ENCODE data around the gene TRIM27.

The TRIM27 gene

DNA sequence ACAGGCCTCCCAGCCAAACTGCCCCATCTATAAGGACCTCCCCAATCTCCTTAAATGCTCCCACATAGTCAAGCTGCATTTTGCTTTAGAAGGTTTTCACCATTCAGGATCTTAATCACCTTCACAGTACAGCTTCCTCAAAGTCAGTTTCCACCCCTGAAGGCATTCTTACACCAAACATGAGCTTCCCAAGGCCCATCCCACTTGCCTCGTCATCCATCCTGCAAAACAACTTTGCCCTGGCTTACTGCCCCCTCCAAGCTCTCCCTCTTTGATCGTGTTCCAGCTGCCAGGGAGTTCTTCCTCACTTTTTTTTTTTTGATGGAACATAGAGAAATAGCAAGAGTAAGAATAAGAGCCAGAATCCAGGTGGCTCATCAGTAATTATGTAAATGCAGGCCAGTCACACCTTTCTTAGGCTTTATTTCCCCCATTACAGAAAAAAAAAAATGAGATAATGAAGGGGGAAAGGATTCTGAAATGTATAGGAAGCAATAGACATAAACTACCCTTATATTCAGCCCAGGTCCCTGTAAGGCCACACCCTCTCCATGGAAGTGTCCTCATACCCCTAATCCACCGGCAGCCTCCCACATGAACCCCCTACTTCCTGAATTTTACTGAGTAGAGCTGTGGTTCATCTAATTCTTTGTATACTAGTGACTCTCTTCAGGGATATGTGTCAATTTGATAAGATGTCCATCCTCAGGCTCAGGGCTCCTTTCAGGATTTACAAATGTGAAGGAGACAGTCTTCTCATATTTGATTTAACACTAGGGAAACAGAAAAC is 12.7 kb downstream of the TRIM27 start:
- Histone ChIP-seq H3K9me3 (ENCODE audit: control insufficient read depth, low read length) (no peaks in the 10 kb centered on the region), H3K9ac (ENCODE audit: low read length) (no peak overlapping the region), H3K4me3 (ENCODE audit: low read length) (no peak overlapping the region), H3K27me3 (replicated peaks; ENCODE audit: control insufficient read depth, insufficient read depth, low read length) (no peaks in the 10 kb centered on the region), H3K36me3 (ENCODE audit: control insufficient read depth, insufficient read depth, low read length, severe bottlenecking) (peaks cover 93% of the 10 kb centered on the region), H3K4me1 (ENCODE audit: control insufficient read depth, insufficient read depth, low read length) (peaks cover 4% of the 10 kb centered on the region)
- DNase-seq (ENCODE audit: low read depth): no peak

DNA sequence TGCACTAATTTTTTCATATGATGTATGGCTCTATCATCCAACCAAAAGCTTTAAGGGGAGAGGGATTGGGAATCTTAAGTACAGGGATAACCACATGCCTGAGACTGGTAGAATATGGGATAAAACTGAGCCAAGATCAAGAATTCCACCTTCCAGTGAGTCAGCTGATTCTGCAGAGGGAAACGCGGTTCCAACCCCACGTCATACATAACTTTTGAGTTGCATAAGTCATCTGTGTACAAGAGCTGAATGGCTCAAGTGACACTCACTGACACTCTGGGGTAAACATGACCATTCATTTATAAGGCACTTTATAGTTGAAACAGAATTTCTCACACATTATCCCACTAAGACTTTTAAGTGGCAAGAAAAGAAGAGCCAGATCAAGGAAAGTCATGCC is 16.4 kb downstream of the TRIM27 start:
- no peak overlapping the region for H3K9ac ChIP-seq (ENCODE audit: low read length)
- no peaks in the 10 kb centered on the region for H3K9me3 ChIP-seq (ENCODE audit: control insufficient read depth, low read length)
- H3K27me3 ChIP-seq (replicated peaks; ENCODE audit: control insufficient read depth, insufficient read depth, low read length): no peaks in the 10 kb centered on the region
- peak; percentile 73 for DNase-seq (ENCODE audit: low read depth)
- H3K4me3 ChIP-seq (ENCODE audit: low read length): no peak overlapping the region
- H3K4me1 ChIP-seq (ENCODE audit: control insufficient read depth, insufficient read depth, low read length): peaks cover 4% of the 10 kb centered on the region
- peaks cover 97% of the 10 kb centered on the region for H3K36me3 ChIP-seq (ENCODE audit: control insufficient read depth, insufficient read depth, low read length, severe bottlenecking)

DNA sequence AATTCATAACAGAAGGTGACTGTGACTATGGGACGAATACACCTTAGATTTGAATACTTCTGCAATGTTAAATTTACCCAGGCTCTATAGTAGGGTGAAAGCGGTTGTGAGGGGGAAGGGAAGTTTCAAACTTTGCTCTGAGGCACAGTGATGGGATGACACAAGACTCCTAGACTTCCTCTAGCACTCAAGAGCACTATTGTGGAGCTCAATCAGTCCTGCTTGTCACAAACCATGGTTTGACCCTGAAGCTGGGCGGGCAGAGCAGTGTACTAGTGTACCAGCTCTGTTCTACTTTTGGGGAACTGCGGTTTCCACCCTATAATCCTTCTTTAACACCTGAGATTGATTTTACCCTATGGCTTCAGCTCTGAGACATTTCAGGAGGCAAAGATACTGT is 17.1 kb downstream of the TRIM27 start:
- Histone ChIP-seq H3K4me1 (ENCODE audit: control insufficient read depth, insufficient read depth, low read length) (peaks cover 4% of the 10 kb centered on the region), H3K4me3 (ENCODE audit: low read length) (no peak overlapping the region), H3K36me3 (ENCODE audit: control insufficient read depth, insufficient read depth, low read length, severe bottlenecking) (peaks cover 97% of the 10 kb centered on the region), H3K27me3 (replicated peaks; ENCODE audit: control insufficient read depth, insufficient read depth, low read length) (no peaks in the 10 kb centered on the region), H3K9ac (ENCODE audit: low read length) (no peak overlapping the region), H3K9me3 (ENCODE audit: control insufficient read depth, low read length) (no peaks in the 10 kb centered on the region)
- DNase-seq (ENCODE audit: low read depth): no peak

DNA sequence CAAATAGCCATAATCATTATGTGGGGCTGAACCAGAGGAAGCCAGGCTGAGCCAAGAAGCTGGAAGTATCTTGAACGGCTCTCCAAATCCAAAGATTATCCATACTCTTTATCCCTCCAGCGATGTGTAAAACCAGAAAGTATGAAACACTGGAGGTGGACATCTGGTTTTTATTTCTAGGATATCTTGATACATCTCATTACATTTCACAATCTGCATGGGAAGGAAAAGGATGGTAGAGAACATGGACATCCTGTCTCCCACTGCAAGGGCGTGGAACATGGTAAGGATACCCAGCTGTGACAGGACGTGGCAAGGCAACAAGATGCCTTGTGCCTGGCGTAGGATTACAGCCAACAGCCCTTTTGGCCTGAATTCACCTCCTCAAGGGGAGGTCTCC is 20.1 kb downstream of the TRIM27 start:
- peak; percentile 56 for DNase-seq (ENCODE audit: low read depth)
- peaks cover 4% of the 10 kb centered on the region for H3K4me1 ChIP-seq (ENCODE audit: control insufficient read depth, insufficient read depth, low read length)
- no peak overlapping the region for H3K4me3 ChIP-seq (ENCODE audit: low read length)
- peaks cover 90% of the 10 kb centered on the region for H3K36me3 ChIP-seq (ENCODE audit: control insufficient read depth, insufficient read depth, low read length, severe bottlenecking)
- H3K9ac ChIP-seq (ENCODE audit: low read length): no peak overlapping the region
- H3K9me3 ChIP-seq (ENCODE audit: control insufficient read depth, low read length): no peaks in the 10 kb centered on the region
- H3K27me3 ChIP-seq (replicated peaks; ENCODE audit: control insufficient read depth, insufficient read depth, low read length): no peaks in the 10 kb centered on the region

DNA sequence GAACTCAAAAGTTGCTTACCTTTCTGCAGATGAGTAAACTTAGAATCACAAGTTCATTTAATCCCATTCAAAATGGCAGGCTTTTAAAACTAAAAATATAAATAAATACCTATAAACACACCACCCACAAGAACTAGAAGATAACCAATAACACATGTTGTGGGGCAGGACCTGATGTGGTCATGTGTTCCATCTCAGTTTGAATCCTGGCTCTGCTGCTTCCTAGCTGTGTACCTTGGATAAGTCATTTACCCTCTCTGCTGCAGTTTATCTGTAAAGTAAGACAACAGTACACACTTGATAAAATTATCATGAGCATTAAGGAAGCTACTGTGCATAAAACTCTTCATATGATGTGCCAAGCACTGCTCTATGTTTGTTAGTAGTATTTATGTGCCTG is 22.0 kb downstream of the TRIM27 start:
- Histone ChIP-seq H3K9ac (ENCODE audit: low read length) (no peak overlapping the region), H3K4me3 (ENCODE audit: low read length) (no peak overlapping the region), H3K27me3 (replicated peaks; ENCODE audit: control insufficient read depth, insufficient read depth, low read length) (no peaks in the 10 kb centered on the region), H3K36me3 (ENCODE audit: control insufficient read depth, insufficient read depth, low read length, severe bottlenecking) (peaks cover 72% of the 10 kb centered on the region), H3K4me1 (ENCODE audit: control insufficient read depth, insufficient read depth, low read length) (peaks cover 8% of the 10 kb centered on the region), H3K9me3 (ENCODE audit: control insufficient read depth, low read length) (no peaks in the 10 kb centered on the region)
- no peak for DNase-seq (ENCODE audit: low read depth)

DNA sequence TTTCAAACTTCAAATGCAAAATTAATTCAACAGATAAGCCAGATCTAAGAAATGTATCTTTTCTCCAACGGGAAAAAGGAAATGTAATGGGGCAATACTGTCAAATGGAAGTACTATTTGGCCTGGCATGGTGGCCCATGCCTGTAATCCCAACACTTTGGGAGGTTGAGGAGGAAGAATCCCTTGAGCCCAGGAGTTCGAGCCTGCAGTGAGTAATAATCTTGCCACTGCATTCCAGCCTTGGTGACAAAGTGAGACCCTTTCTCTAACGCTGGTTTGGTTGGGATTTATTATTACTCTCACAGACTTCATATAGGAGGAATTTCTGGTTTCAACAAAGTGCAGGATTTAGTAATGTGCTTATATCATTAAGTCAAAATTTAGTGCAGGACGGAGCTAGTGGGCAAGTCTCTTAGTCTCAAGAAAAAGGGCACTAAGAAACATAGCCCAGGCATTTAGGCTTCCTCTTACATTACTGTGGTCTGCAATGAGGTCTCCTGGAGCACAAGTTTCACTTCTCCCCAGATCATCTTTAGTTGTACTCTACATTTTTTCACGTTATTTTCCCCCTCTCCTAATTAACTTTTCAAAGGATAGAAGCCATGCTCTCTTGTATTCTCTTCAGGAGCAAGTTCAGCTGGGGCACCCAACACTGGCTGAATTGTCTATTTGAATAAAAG is 23.1 kb downstream of the TRIM27 start:
- no peak overlapping the region for H3K9ac ChIP-seq (ENCODE audit: low read length)
- H3K36me3 ChIP-seq (ENCODE audit: control insufficient read depth, insufficient read depth, low read length, severe bottlenecking): peaks cover 61% of the 10 kb centered on the region
- H3K4me1 ChIP-seq (ENCODE audit: control insufficient read depth, insufficient read depth, low read length): peaks cover 8% of the 10 kb centered on the region
- no peak overlapping the region for H3K4me3 ChIP-seq (ENCODE audit: low read length)
- DNase-seq (ENCODE audit: low read depth): no peak
- no peaks in the 10 kb centered on the region for H3K9me3 ChIP-seq (ENCODE audit: control insufficient read depth, low read length)
- no peaks in the 10 kb centered on the region for H3K27me3 ChIP-seq (replicated peaks; ENCODE audit: control insufficient read depth, insufficient read depth, low read length)

DNA sequence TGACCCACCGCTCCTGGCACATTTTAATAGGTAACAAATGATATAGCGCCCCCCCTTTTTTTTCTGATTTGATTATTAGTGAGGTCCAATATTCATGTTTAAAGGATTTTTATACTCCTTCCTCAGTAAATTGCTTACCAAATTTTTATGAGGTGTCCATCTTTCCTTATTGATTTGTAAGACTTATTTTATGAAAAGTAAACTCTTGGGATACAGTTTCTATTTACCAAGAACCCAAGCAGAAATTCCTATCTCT is 25.1 kb downstream of the TRIM27 start:
- peaks cover 8% of the 10 kb centered on the region for H3K4me1 ChIP-seq (ENCODE audit: control insufficient read depth, insufficient read depth, low read length)
- H3K36me3 ChIP-seq (ENCODE audit: control insufficient read depth, insufficient read depth, low read length, severe bottlenecking): peaks cover 40% of the 10 kb centered on the region
- peak overlapping the region; percentile 90 for H3K4me3 ChIP-seq (ENCODE audit: low read length)
- H3K9ac ChIP-seq (ENCODE audit: low read length): no peak overlapping the region
- no peaks in the 10 kb centered on the region for H3K27me3 ChIP-seq (replicated peaks; ENCODE audit: control insufficient read depth, insufficient read depth, low read length)
- no peak for DNase-seq (ENCODE audit: low read depth)
- H3K9me3 ChIP-seq (ENCODE audit: control insufficient read depth, low read length): no peaks in the 10 kb centered on the region

DNA sequence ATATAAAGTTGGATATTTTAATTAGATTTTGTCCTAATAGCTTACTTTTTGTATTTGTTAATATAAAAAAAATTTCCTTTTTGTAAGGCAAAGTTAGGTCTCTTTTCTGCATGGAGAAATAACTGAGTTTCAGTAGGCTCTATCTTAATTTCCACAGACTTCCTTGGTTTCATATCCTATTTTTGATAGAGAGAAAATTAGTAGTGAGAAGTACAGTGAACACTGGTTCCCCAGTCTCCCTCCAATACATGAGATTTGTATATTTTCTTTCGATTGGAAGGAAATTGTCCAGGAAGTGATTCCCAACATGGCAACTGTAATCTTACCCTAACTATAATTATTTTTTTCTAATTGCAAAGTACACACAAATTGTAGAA is 26.4 kb downstream of the TRIM27 start:
- peaks cover 8% of the 10 kb centered on the region for H3K4me1 ChIP-seq (ENCODE audit: control insufficient read depth, insufficient read depth, low read length)
- H3K36me3 ChIP-seq (ENCODE audit: control insufficient read depth, insufficient read depth, low read length, severe bottlenecking): peaks cover 27% of the 10 kb centered on the region
- H3K27me3 ChIP-seq (replicated peaks; ENCODE audit: control insufficient read depth, insufficient read depth, low read length): no peaks in the 10 kb centered on the region
- H3K4me3 ChIP-seq (ENCODE audit: low read length): peak overlapping the region; percentile 90
- peak overlapping the region; percentile 93 for H3K9ac ChIP-seq (ENCODE audit: low read length)
- peak; percentile 22 for DNase-seq (ENCODE audit: low read depth)
- no peaks in the 10 kb centered on the region for H3K9me3 ChIP-seq (ENCODE audit: control insufficient read depth, low read length)

DNA sequence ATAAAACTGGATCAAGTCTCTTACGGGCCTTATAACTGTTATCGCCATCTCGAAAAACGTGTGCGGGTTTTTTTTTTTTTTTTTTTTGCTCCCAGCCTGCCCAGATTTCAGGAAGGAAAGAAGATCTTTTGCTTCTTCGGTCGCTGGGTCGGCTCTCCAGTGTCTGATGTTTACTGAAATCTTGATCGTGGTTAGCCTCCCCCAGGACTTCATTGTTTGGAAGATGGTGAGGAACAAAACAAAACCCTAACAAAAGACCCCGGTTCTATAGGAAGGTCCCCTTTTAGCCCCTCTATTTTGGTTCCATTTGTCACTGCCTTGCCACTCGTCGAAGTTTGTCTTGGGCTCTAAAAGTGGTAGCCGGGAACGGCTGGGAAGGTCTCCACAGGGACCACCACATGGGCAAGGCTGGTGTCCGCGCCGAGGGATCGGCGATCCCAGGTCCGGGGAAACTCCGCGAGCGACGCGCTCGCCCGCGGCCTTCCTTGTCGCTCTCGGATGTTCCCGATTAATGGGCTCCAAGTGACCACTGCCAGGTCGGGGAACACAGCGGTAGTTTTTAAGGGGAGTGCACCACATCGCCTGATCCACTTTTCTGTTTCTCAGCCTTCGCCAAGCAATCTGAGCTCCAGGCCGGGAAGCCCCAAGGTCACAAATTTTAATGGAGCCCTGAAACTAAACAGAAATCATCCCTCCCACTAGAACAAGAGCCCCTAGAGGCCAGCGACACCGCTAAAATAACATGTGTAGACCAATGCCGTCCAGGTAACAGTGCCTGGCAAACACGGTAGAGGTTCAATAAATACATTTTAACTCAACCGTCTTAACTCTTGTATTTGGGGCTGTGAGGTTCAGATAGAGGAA is 27.0 kb downstream of the TRIM27 start:
- DNase-seq (ENCODE audit: low read depth): peak; percentile 80
- Histone ChIP-seq H3K4me3 (ENCODE audit: low read length) (peak overlapping the region; percentile 90), H3K4me1 (ENCODE audit: control insufficient read depth, insufficient read depth, low read length) (peaks cover 8% of the 10 kb centered on the region), H3K9me3 (ENCODE audit: control insufficient read depth, low read length) (no peaks in the 10 kb centered on the region), H3K27me3 (replicated peaks; ENCODE audit: control insufficient read depth, insufficient read depth, low read length) (no peaks in the 10 kb centered on the region), H3K9ac (ENCODE audit: low read length) (peak overlapping the region; percentile 93), H3K36me3 (ENCODE audit: control insufficient read depth, insufficient read depth, low read length, severe bottlenecking) (peaks cover 21% of the 10 kb centered on the region)

DNA sequence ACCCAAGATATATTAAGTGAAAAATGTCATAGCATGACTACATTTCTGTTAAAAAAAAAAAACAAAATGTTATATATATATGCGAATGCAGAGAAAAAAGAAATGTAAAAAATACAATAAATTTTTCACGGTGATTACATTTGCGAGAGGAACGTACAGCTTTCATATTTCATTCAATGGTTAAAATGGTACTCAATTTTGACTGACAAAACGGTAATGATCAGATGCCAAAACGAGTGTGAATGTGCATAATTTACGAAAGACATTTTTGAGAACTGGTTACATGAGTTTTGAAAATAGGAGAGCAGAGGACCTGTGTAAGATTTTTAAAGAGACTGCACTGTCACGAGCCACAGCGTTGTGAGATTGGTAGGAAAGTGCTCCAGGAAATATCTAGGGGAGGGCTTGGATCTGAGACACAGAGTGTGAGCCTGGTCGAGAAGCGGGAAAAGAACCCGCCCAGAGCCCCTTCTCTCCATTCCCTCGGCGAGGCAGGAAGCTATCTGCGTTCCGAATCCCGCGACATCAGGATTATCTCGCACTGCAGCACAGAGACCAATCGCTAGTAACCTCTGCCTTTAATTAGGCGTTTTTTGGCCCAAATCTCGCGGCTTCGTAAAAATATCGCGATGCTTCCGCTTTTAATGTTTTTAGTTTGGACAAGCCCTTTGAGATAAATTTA is 28.5 kb downstream of the TRIM27 start:
- peak overlapping the region; percentile 93 for H3K9ac ChIP-seq (ENCODE audit: low read length)
- no peaks in the 10 kb centered on the region for H3K27me3 ChIP-seq (replicated peaks; ENCODE audit: control insufficient read depth, insufficient read depth, low read length)
- H3K4me1 ChIP-seq (ENCODE audit: control insufficient read depth, insufficient read depth, low read length): peaks cover 8% of the 10 kb centered on the region
- peak overlapping the region; percentile 90 for H3K4me3 ChIP-seq (ENCODE audit: low read length)
- DNase-seq (ENCODE audit: low read depth): peak; percentile 99
- no peaks in the 10 kb centered on the region for H3K9me3 ChIP-seq (ENCODE audit: control insufficient read depth, low read length)
- H3K36me3 ChIP-seq (ENCODE audit: control insufficient read depth, insufficient read depth, low read length, severe bottlenecking): peaks cover 6% of the 10 kb centered on the region

Data from adipocyte (in vitro differentiated cells).